GM18868 (cell line): ENCODE data around the gene CCDC141.
A peak's percentile ranks its signal among the peaks of the same experiment; 100 is the strongest.

Experiments used
- ATAC-seq: cut with Tn5 transposase; IDR thresholded peaks from one replicate; pipeline ENCODE4 v1.9.1; 2021; ENCODE audit warnings: mild to moderate bottlenecking, moderate library complexity; ENCODE audit not compliant: unreplicated experiment

CCDC141 gene

GRCh38 chr2:178914259-178914849 lies 135.6 kb downstream of the CCDC141 start:
- peak; percentile 94 for ATAC-seq

- ATAC-seq: no peak
Measured at GRCh38 chr2:178913049-178913441, 136.9 kb downstream of the CCDC141 start.

DNA sequence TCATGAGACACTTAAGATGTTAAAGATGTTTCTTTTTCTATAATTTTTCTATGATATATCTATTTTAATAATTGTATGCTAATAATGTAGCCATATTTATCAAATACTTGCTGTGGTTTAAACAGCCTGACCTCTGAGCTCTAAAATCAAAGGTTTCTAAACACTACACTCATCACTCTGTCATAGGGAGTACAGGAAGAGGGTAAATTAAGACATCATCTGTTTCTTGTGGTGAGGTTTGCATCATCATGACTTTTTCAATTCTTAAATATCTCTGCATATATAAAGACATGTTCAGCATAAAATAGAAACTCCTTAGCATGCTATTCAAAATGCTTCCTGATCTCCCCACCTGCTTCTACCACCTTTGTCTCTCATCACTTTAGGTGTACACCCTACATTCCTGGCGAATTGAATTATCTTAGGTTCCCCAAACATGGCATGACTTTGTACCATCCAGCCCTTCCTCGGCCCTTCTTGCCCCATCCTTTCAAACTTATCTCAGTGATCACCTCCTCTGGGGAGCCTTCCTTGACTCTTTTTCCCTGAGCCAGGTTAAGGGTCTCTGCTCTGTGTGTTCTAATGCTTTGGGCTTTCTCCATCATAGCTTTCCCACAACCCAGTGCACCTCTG lies 137.4 kb downstream of the CCDC141 start:
- ATAC-seq: no peak

DNA sequence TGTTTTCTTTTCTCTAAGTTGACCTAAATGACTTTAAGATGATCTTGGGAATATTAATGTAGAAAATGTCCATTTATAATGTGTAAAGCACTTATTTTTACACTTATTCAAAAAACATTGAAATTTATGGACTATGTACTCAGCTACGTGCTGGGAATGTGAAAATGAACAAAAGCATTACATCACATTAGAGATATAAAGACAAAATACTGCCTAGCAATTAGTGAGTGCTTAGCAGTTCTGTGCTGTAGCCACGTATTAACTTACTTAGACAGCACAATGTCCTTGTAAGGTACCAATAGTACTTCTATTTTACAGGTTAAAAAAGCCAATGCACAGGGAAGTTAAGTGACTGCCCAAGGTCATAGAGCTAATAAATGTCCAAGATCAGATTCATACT lies 138.9 kb downstream of the CCDC141 start:
- no peak for ATAC-seq

DNA sequence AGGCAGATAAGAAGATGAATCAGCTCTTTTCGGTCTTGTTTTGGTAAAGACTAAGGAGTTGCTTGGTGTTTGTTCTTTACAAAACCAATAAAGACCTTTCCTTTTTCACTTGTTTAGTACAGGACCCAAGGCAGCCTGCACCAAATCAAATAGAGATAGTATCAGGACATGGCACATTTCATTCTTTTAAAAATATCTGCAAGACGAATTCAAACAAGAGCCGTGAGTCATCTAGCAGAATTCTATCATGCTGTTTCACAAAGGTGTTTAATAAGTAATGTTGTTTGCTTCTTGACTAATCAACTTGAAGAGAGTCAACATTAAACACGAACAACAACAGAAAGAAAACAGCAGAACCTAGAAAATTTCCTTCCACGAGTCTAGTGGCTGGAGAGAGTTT lies 139.9 kb downstream of the CCDC141 start:
- no peak for ATAC-seq

DNA sequence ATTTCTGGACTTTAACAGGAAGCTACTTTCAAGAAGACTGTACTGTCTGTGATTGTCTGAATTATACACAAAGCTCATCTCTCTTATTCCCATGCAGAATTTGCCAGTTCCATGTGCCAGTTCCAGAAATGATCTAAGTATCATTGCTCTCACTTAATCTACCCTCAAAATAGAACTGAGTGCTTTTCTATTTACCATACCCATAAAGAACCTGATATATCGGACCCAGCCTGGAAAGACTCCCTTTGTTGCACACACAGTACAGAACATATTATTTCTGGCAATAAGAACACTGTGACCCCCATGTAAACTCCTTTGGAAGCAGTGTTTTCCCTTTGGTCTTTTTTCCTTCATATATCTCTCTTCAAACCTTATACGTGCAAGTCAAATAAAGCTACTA lies 140.4 kb downstream of the CCDC141 start:
- no peak for ATAC-seq

GRCh38 chr2:178908810-178909209 lies 141.1 kb downstream of the CCDC141 start:
- ATAC-seq: no peak

- no peak for ATAC-seq
Measured at GRCh38 chr2:178905261-178905660, 144.7 kb downstream of the CCDC141 start.

- no peak for ATAC-seq
Measured at GRCh38 chr2:178899656-178900055, 150.3 kb downstream of the CCDC141 start.

- ATAC-seq: no peak
Measured at GRCh38 chr2:178895872-178896271, 154.1 kb downstream of the CCDC141 start.

DNA sequence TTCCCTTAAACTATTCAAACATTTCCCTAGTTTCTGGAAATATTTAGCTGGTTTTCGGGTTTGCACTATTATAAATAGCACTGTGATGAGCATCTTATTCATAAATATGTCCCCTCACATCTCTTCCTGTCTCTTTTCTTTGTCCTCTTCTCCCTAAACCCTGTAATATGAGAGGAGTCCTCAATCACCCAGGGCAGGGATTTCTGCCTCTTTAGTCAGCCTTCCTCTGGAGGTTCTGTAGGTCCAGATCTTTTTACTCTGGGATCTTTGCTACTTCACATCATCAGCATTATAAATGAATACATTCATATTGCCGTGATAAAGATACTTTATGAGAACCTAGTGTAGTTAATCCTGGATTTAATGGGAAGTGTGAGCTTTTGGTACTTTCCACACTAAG lies 154.8 kb downstream of the CCDC141 start:
- ATAC-seq: no peak

DNA sequence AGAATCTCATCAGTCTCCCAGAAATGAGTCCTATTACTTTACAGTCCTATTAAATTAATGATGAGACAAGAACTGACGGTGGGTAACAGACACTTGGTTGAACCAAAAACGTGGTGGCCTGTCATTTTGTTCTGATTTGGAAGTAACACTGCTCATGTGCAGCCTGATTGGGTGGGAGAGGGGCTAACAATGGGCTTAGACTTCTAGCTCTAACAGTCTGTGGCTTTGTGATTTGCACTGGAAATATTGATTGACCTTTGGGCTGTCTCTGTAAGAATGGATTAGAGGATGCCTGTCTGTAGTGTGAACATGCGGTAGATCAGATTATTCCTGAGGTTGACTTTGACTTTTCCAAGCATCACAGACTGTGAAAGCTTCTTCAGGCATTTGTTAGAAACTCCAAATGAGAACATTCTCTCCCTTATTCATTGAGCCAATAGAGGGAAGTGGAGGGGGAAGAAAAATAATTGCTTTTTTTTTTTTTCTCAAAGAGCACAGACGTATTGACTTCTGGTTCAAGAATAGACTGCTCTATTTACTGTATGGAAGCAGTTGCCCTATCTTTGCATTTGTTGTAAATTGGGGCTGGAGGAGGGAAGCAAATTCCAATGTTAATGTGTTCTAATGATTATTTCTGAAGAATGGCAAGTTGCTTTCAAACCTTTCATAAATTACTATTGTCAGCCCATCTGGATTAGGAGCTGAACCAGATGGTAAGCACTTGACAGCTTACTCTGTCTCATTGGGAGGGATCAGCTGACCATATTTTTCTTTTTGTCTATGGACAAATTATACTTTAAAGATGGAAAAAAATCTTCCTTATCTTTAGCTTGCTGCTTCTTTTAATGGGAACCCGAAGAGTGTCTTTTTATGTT lies 156.9 kb downstream of the CCDC141 start:
- no peak for ATAC-seq

DNA sequence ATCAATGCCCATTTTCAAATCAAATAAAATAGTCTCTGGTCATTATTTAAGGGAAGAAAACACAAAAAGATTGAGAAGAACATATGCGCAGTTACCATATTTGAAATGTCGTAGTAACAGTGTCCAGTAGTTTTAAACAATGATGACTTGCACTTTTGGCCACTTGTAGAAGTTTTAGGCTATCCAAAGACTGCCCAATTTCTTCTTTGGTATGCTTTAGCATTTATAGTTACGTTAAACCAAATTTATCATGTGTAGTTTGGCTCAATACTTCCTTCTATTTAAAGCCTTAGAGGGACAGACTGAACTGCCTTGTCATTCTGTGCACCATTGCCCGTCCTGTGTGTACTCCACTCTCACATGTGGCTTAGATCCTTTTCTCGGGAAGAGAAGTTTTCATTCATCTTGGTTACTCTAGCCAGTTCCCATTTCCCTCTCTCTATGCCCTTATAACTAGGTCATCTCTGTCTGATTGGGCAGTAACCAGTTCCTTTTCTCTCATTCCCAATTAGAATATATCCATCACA lies 157.9 kb downstream of the CCDC141 start:
- ATAC-seq: no peak

- ATAC-seq: peak; percentile 90
Measured at GRCh38 chr2:178891265-178891958, 158.5 kb downstream of the CCDC141 start.

- ATAC-seq: no peak
Measured at GRCh38 chr2:178886006-178886405, 163.9 kb downstream of the CCDC141 start.

DNA sequence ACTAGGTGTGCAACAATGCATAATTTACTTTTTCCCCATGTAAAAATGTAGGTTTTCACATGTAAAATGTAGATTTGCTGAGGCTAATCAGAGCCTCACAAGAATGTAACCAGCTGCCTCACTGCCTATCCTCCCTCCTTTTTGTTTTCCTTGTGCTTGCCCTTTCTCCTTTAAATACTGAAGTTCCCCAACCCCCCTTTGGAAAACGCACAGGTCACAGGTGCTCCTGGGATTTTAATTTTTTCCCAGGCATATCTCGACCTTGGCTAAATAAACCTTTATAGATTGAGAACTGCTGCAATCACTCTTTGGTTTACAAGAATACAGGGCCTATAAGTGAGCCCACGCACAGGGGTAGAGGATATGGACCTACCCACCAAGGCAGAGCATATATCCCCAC lies 165.5 kb downstream of the CCDC141 start:
- no peak for ATAC-seq

- no peak for ATAC-seq
Measured at GRCh38 chr2:178882666-178883440, 167.1 kb downstream of the CCDC141 start.

DNA sequence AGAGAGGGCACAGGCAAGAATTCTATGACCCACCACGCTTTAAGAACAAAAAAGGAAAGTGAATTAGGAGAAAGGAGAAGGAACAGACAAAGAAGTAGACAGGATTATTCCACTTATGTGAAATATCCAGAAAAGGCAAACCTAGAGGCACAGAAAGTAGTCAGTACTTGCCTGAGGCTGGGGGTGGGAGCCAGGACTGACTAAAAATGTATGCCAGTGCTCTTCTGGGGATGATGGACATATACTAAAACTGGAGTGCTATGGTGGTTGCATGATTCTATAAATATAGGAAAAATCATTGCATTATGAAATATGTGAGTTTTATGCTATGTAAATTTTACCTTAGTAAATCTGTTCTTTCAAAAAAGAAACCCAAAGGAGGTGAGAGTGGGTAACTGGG lies 168.9 kb downstream of the CCDC141 start:
- no peak for ATAC-seq

GRCh38 chr2:178880257-178880656 lies 169.7 kb downstream of the CCDC141 start:
- ATAC-seq: no peak

GRCh38 chr2:178877874-178878273 lies 172.1 kb downstream of the CCDC141 start:
- ATAC-seq: no peak
